Naive B cell (primary cell): ENCODE data around the gene PPP4R1. TPM values are rescaled to one million over a fixed set of nuclear protein-coding genes. Genes with fewer than 3 reads are reported as not detected.
"Not testable (repeated sequence)": the region's sequence is repeated elsewhere in the genome, so short reads cannot be mapped to it uniquely, and the experiment has no call there.

Experiments
- ATAC-seq, 2 donors: fragments of 150-1000 bp; cut with Tn5 transposase; 2 replicates each; pipeline ENCODE4 v1.10.0; 2021; ENCODE audit warnings: low read depth in 2 of 2, mild to moderate bottlenecking in 2 of 2, moderate library complexity in 2 of 2
- DNase-seq: peaks from one replicate; pipeline ENCODE4 v3.0.0; 2022
- H3K27ac Mint-ChIP-seq, 6 donors: one replicate each; pipeline ENCODE4 v1.8.0; 2020 to 2022; ENCODE audit warnings: mild to moderate bottlenecking in 6 of 6, mixed read lengths in 6 of 6, moderate library complexity in 5 of 6, inconsistent platforms in 2 of 6
- H3K27me3 Mint-ChIP-seq, 3 donors: one replicate each; pipeline ENCODE4 v1.8.0; 2021 to 2022; ENCODE audit warnings: mixed read lengths in 3 of 3, mild to moderate bottlenecking in 1 of 3
- H3K36me3 Mint-ChIP-seq, 2 donors: one replicate each; pipeline ENCODE4 v1.8.0; 2020 to 2022; ENCODE audit warnings: mixed read lengths in 2 of 2, inconsistent platforms in 1 of 2, mild to moderate bottlenecking in 1 of 2
- H3K4me1 Mint-ChIP-seq, 3 donors: one replicate each; pipeline ENCODE4 v1.8.0; 2020 to 2022; ENCODE audit warnings: mixed read lengths in 3 of 3, inconsistent platforms in 1 of 3, mild to moderate bottlenecking in 1 of 3, moderate library complexity in 1 of 3
- H3K4me3 Mint-ChIP-seq, 8 donors: one replicate each; pipeline ENCODE4 v1.8.0; 2020 to 2022; ENCODE audit warnings: mild to moderate bottlenecking in 8 of 8, mixed read lengths in 8 of 8, moderate library complexity in 8 of 8, inconsistent platforms in 2 of 8
- H3K9me3 Mint-ChIP-seq, 7 donors: one replicate each; pipeline ENCODE4 v1.8.0; 2020 to 2022; ENCODE audit warnings: mixed read lengths in 7 of 7, mild to moderate bottlenecking in 5 of 7, inconsistent platforms in 2 of 7, moderate library complexity in 1 of 7
- polyA plus RNA-seq, 6 donors: library from polyadenylated mRNA; unstranded; fragments of 300-500 nt; fragmentation: Illumina TruSeq; gene quantifications; one replicate each; pipeline ENCODE4 v1.2.3, GENCODE V29; 2021; ENCODE audit warnings: low read depth in 6 of 6

The PPP4R1 gene
- polyA plus RNA-seq, 6 donors from 2014 or later = 8.9 to 21.1 (median 12.8) TPM

- peak overlapping the region in 1 of 6 donors; percentile 48 for H3K27ac Mint-ChIP-seq
These were observed 28.6 kb upstream of the PPP4R1 start for GRCh38 chr18:9642799-9643462.

GRCh38 chr18:9641081-9641480, 26.7 kb upstream of the PPP4R1 start:
- not testable (repeated sequence) for DNase-seq, ATAC-seq, H3K27me3 Mint-ChIP-seq, H3K36me3 Mint-ChIP-seq, H3K4me1 Mint-ChIP-seq, H3K9me3 Mint-ChIP-seq, H3K27ac Mint-ChIP-seq, H3K4me3 Mint-ChIP-seq

More at GRCh38 chr18:9642799-9643462, 28.6 kb upstream of the PPP4R1 start:
- H3K27me3 Mint-ChIP-seq = peaks cover 0 to 12% (median 0%) of the 10 kb centered on the region in 3 donors
- H3K9me3 Mint-ChIP-seq = no peaks in the 10 kb centered on the region
- no peak overlapping the region for H3K4me3 Mint-ChIP-seq
- H3K4me1 Mint-ChIP-seq = no peaks in the 10 kb centered on the region
- ATAC-seq (no peak), DNase-seq (no peak)
- H3K36me3 Mint-ChIP-seq = no peaks in the 10 kb centered on the region

GRCh38 chr18:9638886-9639285, 24.5 kb upstream of the PPP4R1 start:
- no peak overlapping the region for H3K4me3 Mint-ChIP-seq
- peaks cover 0 to 9% (median 0%) of the 10 kb centered on the region in 7 donors for H3K9me3 Mint-ChIP-seq
- no peak overlapping the region for H3K27ac Mint-ChIP-seq
- H3K27me3 Mint-ChIP-seq = peaks cover 0 to 5% (median 4%) of the 10 kb centered on the region in 3 donors
- no peak for DNase-seq
- H3K4me1 Mint-ChIP-seq = no peaks in the 10 kb centered on the region
- no peak for ATAC-seq
- no peaks in the 10 kb centered on the region for H3K36me3 Mint-ChIP-seq

GRCh38 chr18:9637036-9637767, 22.8 kb upstream of the PPP4R1 start:
- ATAC-seq (no peak), DNase-seq (no peak)
- Mint-ChIP-seq H3K27me3 (peaks cover 0 to 5% (median 4%) of the 10 kb centered on the region in 3 donors), H3K27ac (no peak overlapping the region), H3K9me3 (peaks cover 0 to 9% (median 0%) of the 10 kb centered on the region in 7 donors), H3K4me3 (no peak overlapping the region), H3K36me3 (no peaks in the 10 kb centered on the region), H3K4me1 (no peaks in the 10 kb centered on the region)

GRCh38 chr18:9634856-9635255, 20.5 kb upstream of the PPP4R1 start:
- no peak for ATAC-seq
- Mint-ChIP-seq H3K27me3 (peaks cover 0 to 13% (median 9%) of the 10 kb centered on the region in 3 donors), H3K4me3 (no peak overlapping the region), H3K36me3 (no peaks in the 10 kb centered on the region), H3K27ac (no peak overlapping the region), H3K9me3 (peaks cover 0 to 9% (median 1%) of the 10 kb centered on the region in 7 donors), H3K4me1 (no peaks in the 10 kb centered on the region)
- DNase-seq = no peak

GRCh38 chr18:9631814-9632496, 17.6 kb upstream of the PPP4R1 start:
- H3K4me3 Mint-ChIP-seq = no peak overlapping the region
- ATAC-seq (no peak), DNase-seq (no peak)
- H3K4me1 Mint-ChIP-seq = no peaks in the 10 kb centered on the region
- H3K27ac Mint-ChIP-seq = no peak overlapping the region
- H3K27me3 Mint-ChIP-seq = peaks cover 0 to 13% (median 5%) of the 10 kb centered on the region in 3 donors
- H3K9me3 Mint-ChIP-seq = peaks cover 0 to 9% (median 1%) of the 10 kb centered on the region in 7 donors
- no peaks in the 10 kb centered on the region for H3K36me3 Mint-ChIP-seq

GRCh38 chr18:9630444-9630843, 16.1 kb upstream of the PPP4R1 start:
- H3K4me3 Mint-ChIP-seq = no peak overlapping the region
- H3K27me3 Mint-ChIP-seq = peaks cover 0 to 8% (median 5%) of the 10 kb centered on the region in 3 donors
- no peaks in the 10 kb centered on the region for H3K4me1 Mint-ChIP-seq
- peaks cover 0 to 6% (median 0%) of the 10 kb centered on the region in 7 donors for H3K9me3 Mint-ChIP-seq
- no peak overlapping the region for H3K27ac Mint-ChIP-seq
- no peaks in the 10 kb centered on the region for H3K36me3 Mint-ChIP-seq
- ATAC-seq (no peak), DNase-seq (no peak)

GRCh38 chr18:9629709-9630108, 15.3 kb upstream of the PPP4R1 start:
- H3K4me1 Mint-ChIP-seq = no peaks in the 10 kb centered on the region
- H3K27me3 Mint-ChIP-seq = peaks cover 0 to 8% (median 5%) of the 10 kb centered on the region in 3 donors
- ATAC-seq = no peak
- no peak overlapping the region for H3K4me3 Mint-ChIP-seq
- DNase-seq = no peak
- H3K27ac Mint-ChIP-seq = no peak overlapping the region
- peaks cover 0 to 1% (median 0%) of the 10 kb centered on the region in 7 donors for H3K9me3 Mint-ChIP-seq
- H3K36me3 Mint-ChIP-seq = no peaks in the 10 kb centered on the region

- Mint-ChIP-seq H3K4me1 (no peaks in the 10 kb centered on the region), H3K27me3 (peaks cover 0 to 8% (median 5%) of the 10 kb centered on the region in 3 donors), H3K4me3 (no peak overlapping the region), H3K27ac (no peak overlapping the region), H3K36me3 (no peaks in the 10 kb centered on the region), H3K9me3 (peaks cover 0 to 1% (median 0%) of the 10 kb centered on the region in 7 donors)
- no peak for ATAC-seq
- DNase-seq = no peak
These were observed 14.6 kb upstream of the PPP4R1 start for GRCh38 chr18:9628984-9629383.

GRCh38 chr18:9627642-9628041, 13.3 kb upstream of the PPP4R1 start:
- ATAC-seq = no peak
- no peaks in the 10 kb centered on the region for H3K4me1 Mint-ChIP-seq
- H3K4me3 Mint-ChIP-seq = no peak overlapping the region
- DNase-seq = no peak
- H3K27ac Mint-ChIP-seq = no peak overlapping the region
- no peaks in the 10 kb centered on the region for H3K36me3 Mint-ChIP-seq
- peaks cover 0 to 1% (median 0%) of the 10 kb centered on the region in 7 donors for H3K9me3 Mint-ChIP-seq
- peaks cover 0 to 8% (median 5%) of the 10 kb centered on the region in 3 donors for H3K27me3 Mint-ChIP-seq

- H3K4me1 Mint-ChIP-seq = peaks cover 0 to 8% (median 7%) of the 10 kb centered on the region in 3 donors
- H3K27me3 Mint-ChIP-seq = no peaks in the 10 kb centered on the region
- H3K27ac Mint-ChIP-seq = peak overlapping the region in 2 of 6 donors; percentile 11 to 63
- no peaks in the 10 kb centered on the region for H3K36me3 Mint-ChIP-seq
- ATAC-seq = no peak
- H3K4me3 Mint-ChIP-seq = no peak overlapping the region
- DNase-seq = no peak
- no peaks in the 10 kb centered on the region for H3K9me3 Mint-ChIP-seq
These were observed 5.6 kb upstream of the PPP4R1 start for GRCh38 chr18:9619990-9620389.

- Mint-ChIP-seq H3K27ac (peak overlapping the region in 2 of 6 donors; percentile 11 to 63), H3K4me1 (peaks cover 0 to 9% (median 8%) of the 10 kb centered on the region in 3 donors), H3K27me3 (no peaks in the 10 kb centered on the region), H3K36me3 (no peaks in the 10 kb centered on the region), H3K4me3 (no peak overlapping the region), H3K9me3 (no peaks in the 10 kb centered on the region)
- DNase-seq (no peak), ATAC-seq (no peak)
These were observed 5.2 kb upstream of the PPP4R1 start for GRCh38 chr18:9619545-9619944.

- ATAC-seq (no peak), DNase-seq (no peak)
- no peak overlapping the region for H3K4me3 Mint-ChIP-seq
- H3K27ac Mint-ChIP-seq = no peak overlapping the region
- peaks cover 0 to 9% (median 8%) of the 10 kb centered on the region in 3 donors for H3K4me1 Mint-ChIP-seq
- no peaks in the 10 kb centered on the region for H3K9me3 Mint-ChIP-seq
- no peaks in the 10 kb centered on the region for H3K36me3 Mint-ChIP-seq
- no peaks in the 10 kb centered on the region for H3K27me3 Mint-ChIP-seq
These were observed 4.7 kb upstream of the PPP4R1 start for GRCh38 chr18:9619056-9619455.
